Stimulated activated CD8-positive, alpha-beta memory T cell treated with anti-CD3 and anti-CD28 coated beads, Interleukin-15, amount 100 ng/mL, for 4 hours (primary cell): ENCODE data around the gene RSAD1.

Source experiments
- DNase-seq, 2 donors: peaks; one replicate each; pipeline ENCODE4 v3.0.0-alpha.2; 2020; ENCODE audit warnings: low read depth in 2 of 2

Gene RSAD1

GRCh38 chr17:50518384-50519023 lies 39.8 kb downstream of the RSAD1 start:
- no peak for DNase-seq

GRCh38 chr17:50519141-50519834 lies 40.6 kb downstream of the RSAD1 start:
- no peak for DNase-seq

DNA sequence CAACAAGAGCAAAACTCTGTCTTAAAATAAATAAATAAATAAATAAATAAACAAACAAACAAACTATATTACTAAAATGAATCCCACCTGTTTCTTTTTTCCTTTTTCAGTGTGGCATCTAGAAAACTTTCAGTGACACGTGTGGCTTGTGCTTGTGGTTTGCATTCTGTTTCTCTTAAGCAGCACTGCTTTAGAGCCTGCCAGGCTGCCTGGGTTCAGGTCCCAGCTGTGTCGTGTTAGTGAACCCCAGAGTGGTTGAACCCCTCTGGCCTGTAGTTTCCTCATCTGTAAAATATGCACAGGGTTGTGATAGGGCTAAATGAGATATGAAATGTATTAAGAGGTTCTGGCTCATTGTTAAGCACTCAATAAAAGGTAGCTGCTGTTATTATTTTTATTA lies 41.8 kb downstream of the RSAD1 start:
- no peak for DNase-seq

DNA sequence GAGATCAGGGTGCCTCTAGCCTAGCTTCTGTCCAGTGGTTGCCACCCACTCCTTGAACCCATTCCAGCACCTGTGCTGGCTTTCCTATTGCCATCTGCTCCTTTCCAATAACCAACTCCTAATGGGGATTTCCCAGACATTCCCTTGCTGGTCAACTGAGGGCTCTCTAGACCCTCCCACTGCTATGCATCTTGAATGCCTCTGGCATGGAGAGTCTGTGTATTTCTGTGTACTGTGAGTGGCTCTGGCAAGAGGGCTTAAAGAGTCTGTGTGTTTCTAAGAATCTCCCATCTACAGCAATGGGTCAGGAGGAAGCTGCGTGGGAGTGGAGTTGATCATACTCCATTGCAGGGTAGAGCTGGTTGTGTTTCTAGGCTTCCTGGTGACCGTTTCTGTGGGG lies 42.9 kb downstream of the RSAD1 start:
- no peak for DNase-seq

DNA sequence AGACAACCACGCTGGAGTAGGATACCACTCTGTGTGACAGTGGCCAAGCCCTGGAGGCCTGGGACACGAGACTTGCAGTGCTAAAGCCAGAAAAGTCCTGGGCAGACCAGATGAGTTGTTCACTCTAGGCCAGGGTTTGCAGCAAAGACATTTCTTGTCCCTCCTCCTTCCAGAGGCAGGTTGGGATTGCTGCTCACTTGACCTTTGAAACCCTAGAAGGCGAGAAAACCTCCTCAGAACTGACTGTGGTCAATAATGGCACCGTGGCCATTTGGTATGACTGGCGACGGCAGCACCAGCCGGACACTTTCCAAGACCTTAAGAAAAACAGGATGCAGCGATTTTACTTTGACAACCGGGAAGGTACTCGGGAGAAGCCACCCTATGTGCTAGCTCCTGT lies 44.1 kb downstream of the RSAD1 start:
- DNase-seq: no peak

DNA sequence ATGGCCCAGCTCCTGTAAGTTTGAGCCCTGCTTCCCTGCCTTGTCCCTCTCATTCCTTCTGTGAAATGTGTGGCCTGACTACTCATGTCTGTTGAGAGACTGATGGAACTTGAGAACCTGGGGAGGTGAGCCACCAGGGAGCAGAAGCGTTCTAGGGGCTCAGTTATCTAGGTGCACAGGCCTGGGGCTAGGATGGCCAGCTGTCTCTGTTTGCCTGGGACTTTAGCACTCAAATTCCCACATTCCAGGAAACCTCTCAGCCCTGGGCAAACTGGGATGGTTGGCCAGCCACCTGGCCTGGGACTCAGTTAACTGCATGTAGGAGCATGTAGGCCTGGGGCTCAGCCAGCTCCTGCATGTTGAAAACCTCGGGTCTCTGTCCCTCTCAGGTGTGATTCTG lies 44.5 kb downstream of the RSAD1 start:
- no peak for DNase-seq

DNA sequence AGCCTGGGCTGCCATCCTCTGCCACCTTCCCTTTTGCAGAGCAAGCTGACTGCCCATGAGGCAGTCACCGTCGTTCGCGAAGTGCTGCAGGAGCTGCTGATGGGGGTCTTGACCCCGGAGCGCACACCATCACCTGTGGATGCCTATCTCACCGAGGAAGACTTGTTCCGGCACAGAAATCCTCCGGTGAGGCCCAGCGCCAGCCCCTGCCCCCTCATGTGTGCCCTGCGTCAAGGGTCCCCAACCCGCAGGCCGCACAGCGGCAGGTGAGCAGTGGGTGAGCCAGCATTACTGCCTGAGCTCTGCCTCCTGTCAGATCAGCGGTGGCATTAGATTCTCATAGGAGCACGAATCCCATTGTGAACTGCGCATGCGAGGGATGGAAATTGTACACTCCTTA lies 46.2 kb downstream of the RSAD1 start:
- no peak for DNase-seq

DNA sequence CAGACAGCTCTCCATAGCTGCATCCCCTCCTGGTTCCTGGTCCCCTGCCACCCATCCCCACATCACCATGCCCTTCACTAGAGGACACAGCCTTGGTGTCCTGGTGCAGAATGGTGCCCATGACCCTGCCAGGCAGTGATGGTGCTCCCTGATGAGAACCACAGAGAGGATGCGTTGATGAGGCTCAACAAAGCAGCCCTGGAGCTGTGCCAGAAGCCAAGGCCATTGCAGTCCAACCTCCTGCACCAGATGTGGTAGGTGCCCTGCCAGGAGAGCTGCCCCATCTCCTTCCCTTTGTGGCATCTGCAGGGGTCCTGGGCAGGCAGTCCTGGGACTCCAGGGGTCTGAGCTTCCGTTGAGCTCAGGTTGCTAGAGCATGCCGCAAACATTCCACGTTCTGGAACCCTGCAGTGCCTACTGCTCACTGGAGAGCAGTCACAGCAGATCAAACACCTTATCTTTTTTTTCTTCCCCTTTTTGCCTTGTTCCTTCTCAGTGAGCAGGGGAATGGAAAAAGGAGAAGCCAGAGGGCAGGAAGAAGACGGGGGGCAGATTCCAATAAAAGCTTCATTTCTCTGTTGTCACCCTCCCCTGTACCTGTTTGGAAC lies 48.6 kb downstream of the RSAD1 start:
- no peak for DNase-seq

- DNase-seq: no peak
These were observed 49.4 kb downstream of the RSAD1 start for GRCh38 chr17:50527949-50528474.

GRCh38 chr17:50529849-50530248 lies 51.2 kb downstream of the RSAD1 start:
- no peak for DNase-seq

DNA sequence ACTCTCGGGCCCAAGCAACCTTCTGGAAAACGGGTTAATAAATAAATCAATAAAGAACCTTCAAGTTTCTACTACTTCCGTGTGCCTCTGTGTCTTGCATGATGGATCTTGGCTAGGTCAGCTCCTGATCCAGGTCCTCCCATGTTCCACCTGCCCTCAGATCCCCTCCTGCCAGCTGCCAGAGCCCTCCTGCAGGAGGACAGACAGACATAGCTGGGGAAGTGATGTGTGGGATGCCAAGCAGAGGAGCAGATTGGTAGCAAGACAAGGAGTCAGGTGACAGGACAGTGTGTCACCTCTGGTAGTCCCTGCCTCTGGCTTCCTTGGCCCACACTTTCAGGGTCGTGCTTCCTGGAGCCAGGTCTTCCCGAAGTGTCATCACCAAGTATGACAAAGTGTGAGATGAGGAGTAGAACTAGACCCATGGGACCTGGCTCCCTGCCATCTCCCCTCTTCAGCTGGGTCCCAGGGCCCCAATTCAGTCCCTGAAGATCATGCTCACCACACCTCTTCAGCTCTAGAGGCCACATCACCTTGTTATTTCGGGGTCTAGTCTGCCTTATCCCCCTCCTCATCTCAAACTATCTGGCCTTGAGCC lies 52.9 kb downstream of the RSAD1 start:
- DNase-seq: no peak

GRCh38 chr17:50532452-50533024 lies 53.9 kb downstream of the RSAD1 start, which contains the start of gene EPN3:
TSS of gene EPN3 (plus strand) at chr17:50532735. CDS start at chr17:50536557, 3,822 bp downstream.
- DNase-seq: no peak

- no peak for DNase-seq
These were observed 54.5 kb downstream of the RSAD1 start for GRCh38 chr17:50533185-50533584.

GRCh38 chr17:50533720-50534148 lies 55.1 kb downstream of the RSAD1 start:
- DNase-seq: no peak

DNA sequence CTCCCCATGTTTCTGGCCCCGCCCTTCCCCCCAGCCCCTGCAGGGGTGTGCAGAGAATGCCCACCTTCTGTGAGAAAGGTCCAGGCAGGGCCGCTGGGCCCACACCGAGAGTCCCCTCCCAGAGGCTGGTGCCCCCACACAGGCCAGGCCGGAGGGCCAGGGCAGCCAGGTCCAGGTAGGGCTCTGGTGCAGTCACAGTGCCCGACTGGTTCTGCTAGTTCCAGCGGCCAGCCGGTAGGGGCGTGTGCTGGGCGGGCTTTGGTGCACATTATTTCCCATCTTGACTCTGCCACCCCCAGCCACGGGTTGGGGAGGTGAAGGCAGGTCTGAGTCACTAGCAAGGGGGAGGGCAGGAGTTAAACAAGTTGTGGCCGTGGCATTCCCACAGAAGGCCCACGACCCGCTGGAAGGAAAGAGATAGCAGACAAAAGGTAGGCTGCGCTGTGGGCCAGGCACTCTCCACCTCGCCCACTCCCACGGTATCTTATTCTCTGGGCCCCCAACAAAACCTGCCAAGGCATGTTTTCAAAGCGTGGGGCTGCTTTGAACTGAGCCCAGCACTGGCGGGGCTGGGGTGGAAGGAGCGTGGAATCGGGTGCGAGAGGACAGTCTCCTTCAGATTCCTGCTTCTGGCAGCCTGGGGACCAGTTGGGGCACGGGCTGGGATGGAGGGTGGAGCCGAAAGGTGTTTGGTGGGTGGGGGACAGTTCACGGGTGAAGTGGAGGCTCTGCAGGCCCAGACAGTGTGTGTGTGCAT lies 55.7 kb downstream of the RSAD1 start:
- DNase-seq: no peak

DNA sequence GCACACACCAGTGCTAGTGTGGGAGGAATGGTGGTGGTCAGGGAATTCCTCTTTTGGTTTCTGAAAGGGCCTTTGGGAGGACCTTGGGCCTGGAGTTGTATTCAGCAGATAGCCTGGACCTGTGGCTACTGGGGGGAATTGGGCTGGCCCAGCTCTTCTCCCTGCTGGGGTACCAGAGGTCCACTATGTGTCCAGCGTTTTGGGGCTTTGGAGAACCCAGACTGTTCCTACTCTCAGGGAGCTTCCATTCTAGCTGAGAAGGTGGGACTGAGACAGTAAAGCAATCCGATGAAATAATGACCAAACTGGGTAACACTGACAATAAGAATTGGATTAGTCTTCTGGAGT lies 56.3 kb downstream of the RSAD1 start:
- DNase-seq: no peak

GRCh38 chr17:50535407-50535806 lies 56.7 kb downstream of the RSAD1 start:
- no peak for DNase-seq
